Naive thymus-derived CD8-positive, alpha-beta T cell (primary cell): ENCODE results near the gene SLC30A2. TPM values are rescaled to one million over a fixed set of nuclear protein-coding genes. Genes with fewer than 3 reads are reported as not detected.

Experiments used
- ATAC-seq, 2 donors: fragments of 150-1000 bp; cut with Tn5 transposase in 1 of 2; sonication (Bioruptor Pico), chemical (Tn5 transposase) in 1 of 2; 1 replicate in 1 of 2; 2 replicates in 1 of 2; pipeline ENCODE4 v1.10.0; 2021; ENCODE audit warnings: mild to moderate bottlenecking in 2 of 2, moderate library complexity in 2 of 2
- POLR2A ChIA-PET: fragments of 350-600 bp; sonication (Branson Sonifier 250); formaldehyde crosslinking; loops from one replicate; lab custom pipeline; 2021; ENCODE audit warnings: antibody characterized with exemption; lab: Charles Lee
- DNase-seq, 10 donors: peaks; one replicate each; pipeline versions ENCODE4 v3.0.0 to v3.0.0-alpha.2; 2020 to 2022
- H3K27ac Mint-ChIP-seq, 10 donors: one replicate each; pipeline ENCODE4 v1.8.0; 2020 to 2022; ENCODE audit warnings: mild to moderate bottlenecking in 10 of 10, mixed read lengths in 10 of 10, moderate library complexity in 4 of 10, inconsistent platforms in 1 of 10
- H3K27me3 Mint-ChIP-seq, 5 donors: one replicate each; pipeline ENCODE4 v1.8.0; 2021 to 2022; ENCODE audit warnings: mixed read lengths in 5 of 5
- H3K36me3 Mint-ChIP-seq, 3 donors: one replicate each; pipeline ENCODE4 v1.8.0; 2020 to 2022; ENCODE audit warnings: mixed read lengths in 3 of 3, mild to moderate bottlenecking in 2 of 3, inconsistent platforms in 1 of 3
- H3K4me1 Mint-ChIP-seq, 4 donors: one replicate each; pipeline ENCODE4 v1.8.0; 2021 to 2022; ENCODE audit warnings: mixed read lengths in 4 of 4
- H3K4me3 Mint-ChIP-seq, 10 donors: one replicate each; pipeline ENCODE4 v1.8.0; 2020 to 2022; ENCODE audit warnings: mild to moderate bottlenecking in 10 of 10, mixed read lengths in 10 of 10, moderate library complexity in 6 of 10, inconsistent platforms in 1 of 10
- H3K9me3 Mint-ChIP-seq, 9 donors: one replicate each; pipeline ENCODE4 v1.8.0; 2020 to 2022; ENCODE audit warnings: mixed read lengths in 9 of 9, mild to moderate bottlenecking in 3 of 9, inconsistent platforms in 1 of 9, moderate library complexity in 1 of 9
- polyA plus RNA-seq, 3 donors: library from polyadenylated mRNA; unstranded; fragments of 300-500 nt; fragmentation: Illumina TruSeq; gene quantifications; one replicate each; pipeline ENCODE4 v1.2.3, GENCODE V29; 2021
- total RNA-seq, 8 experiments: library from RNA in 2 of 8; stranded (reverse) in 2 of 8; gene quantifications; one replicate each; pipeline ENCODE4 v1.2.3 and lab custom pipeline; 2021 to 2026

SLC30A2 gene
- total and polyA plus RNA-seq, 5 experiments from 2014 or later, result 0.16 TPM; not detected in 4

GRCh38 chr1:26025060-26025459 lies 20.9 kb downstream of the SLC30A2 start:
- Mint-ChIP-seq H3K36me3 (no peaks in the 10 kb centered on the region), H3K9me3 (no peaks in the 10 kb centered on the region), H3K27ac (no peak overlapping the region), H3K4me3 (no peak overlapping the region), H3K27me3 (no peaks in the 10 kb centered on the region), H3K4me1 (peaks cover 0 to 5% (median 4%) of the 10 kb centered on the region in 4 donors)
- DNase-seq (no peak), ATAC-seq (no peak)
- POLR2A ChIA-PET, result no interaction called here

GRCh38 chr1:26023826-26024225 lies 22.1 kb downstream of the SLC30A2 start:
- H3K4me1 Mint-ChIP-seq, result peaks cover 2 to 11% (median 8%) of the 10 kb centered on the region in 4 donors
- H3K36me3 Mint-ChIP-seq, result no peaks in the 10 kb centered on the region
- H3K27ac Mint-ChIP-seq, result no peak overlapping the region
- POLR2A ChIA-PET, result no interaction called here
- ATAC-seq (no peak), DNase-seq (no peak)
- no peaks in the 10 kb centered on the region for H3K27me3 Mint-ChIP-seq
- no peak overlapping the region for H3K4me3 Mint-ChIP-seq
- no peaks in the 10 kb centered on the region for H3K9me3 Mint-ChIP-seq

GRCh38 chr1:26023009-26023408 lies 22.9 kb downstream of the SLC30A2 start:
- no peak overlapping the region for H3K27ac Mint-ChIP-seq
- H3K36me3 Mint-ChIP-seq, result no peaks in the 10 kb centered on the region
- ATAC-seq, result no peak
- H3K27me3 Mint-ChIP-seq, result no peaks in the 10 kb centered on the region
- POLR2A ChIA-PET, result no interaction called here
- H3K4me3 Mint-ChIP-seq, result no peak overlapping the region
- no peaks in the 10 kb centered on the region for H3K9me3 Mint-ChIP-seq
- H3K4me1 Mint-ChIP-seq, result peaks cover 5 to 15% (median 8%) of the 10 kb centered on the region in 4 donors
- DNase-seq, result no peak

GRCh38 chr1:26022404-26022779 lies 23.5 kb downstream of the SLC30A2 start:
- ATAC-seq (no peak), DNase-seq (no peak)
- H3K4me1 Mint-ChIP-seq, result peaks cover 4 to 14% (median 10%) of the 10 kb centered on the region in 4 donors
- H3K27ac Mint-ChIP-seq, result peak overlapping the region in 1 of 10 donors; percentile 71
- H3K36me3 Mint-ChIP-seq, result no peaks in the 10 kb centered on the region
- no peaks in the 10 kb centered on the region for H3K9me3 Mint-ChIP-seq
- POLR2A ChIA-PET, result no interaction called here
- no peak overlapping the region for H3K4me3 Mint-ChIP-seq
- no peaks in the 10 kb centered on the region for H3K27me3 Mint-ChIP-seq

DNA sequence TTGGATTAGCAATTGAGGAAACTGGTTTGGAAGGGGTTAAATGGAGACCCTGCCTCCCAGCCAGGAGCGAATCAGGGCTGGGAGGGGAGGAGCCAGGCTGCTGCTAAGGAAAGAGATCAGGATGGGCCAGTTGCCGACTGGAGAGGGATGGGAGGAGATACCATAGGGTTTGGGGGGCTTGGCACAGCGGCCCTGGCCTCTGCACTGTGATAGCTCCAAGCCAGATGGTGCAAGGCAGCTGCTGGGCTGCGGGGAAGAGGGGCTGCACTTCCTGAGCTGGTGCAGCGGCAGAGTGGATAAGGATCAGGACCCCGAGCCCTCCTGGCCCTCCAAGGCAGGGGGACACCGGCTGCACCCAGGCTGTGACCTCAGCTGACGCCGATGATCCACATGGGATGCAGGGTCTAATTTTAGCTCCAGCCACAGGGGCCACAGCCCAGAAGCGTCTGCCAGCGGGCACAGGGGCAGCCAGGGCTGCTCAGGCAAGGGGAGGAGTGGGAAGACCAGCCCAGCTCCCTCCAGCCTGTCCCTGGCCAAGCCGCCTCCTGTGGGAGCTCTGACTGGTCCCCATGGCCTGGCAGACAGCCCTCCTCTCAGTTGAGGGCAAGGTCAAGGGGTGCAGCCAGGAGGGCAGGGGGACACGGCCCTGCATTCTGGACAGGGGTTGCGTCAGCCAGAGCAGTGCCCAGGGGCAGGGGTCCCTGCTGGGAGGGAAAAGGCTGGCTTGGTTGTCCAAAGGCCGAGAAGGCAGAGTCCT lies 24.1 kb downstream of the SLC30A2 start, which contains the start of gene EXTL1:
Gene EXTL1 (plus strand): TSS at position 129 of the 757 bp plus-strand sequence. CDS start 872 bp downstream, outside the sequence.
- DNase-seq (no peak), ATAC-seq (no peak)
- H3K27ac Mint-ChIP-seq, result peak within 1 kb of the TSS in 1 of 10 donors; percentile 71
- peaks cover 8 to 20% (median 16%) of the 10 kb centered on the region in 4 donors for H3K4me1 Mint-ChIP-seq
- no peaks in the 10 kb centered on the region for H3K36me3 Mint-ChIP-seq
- no peaks in the 10 kb centered on the region for H3K9me3 Mint-ChIP-seq
- POLR2A ChIA-PET, result no interaction called here
- no peaks in the 10 kb centered on the region for H3K27me3 Mint-ChIP-seq
- no peak within 1 kb of the TSS for H3K4me3 Mint-ChIP-seq

DNA sequence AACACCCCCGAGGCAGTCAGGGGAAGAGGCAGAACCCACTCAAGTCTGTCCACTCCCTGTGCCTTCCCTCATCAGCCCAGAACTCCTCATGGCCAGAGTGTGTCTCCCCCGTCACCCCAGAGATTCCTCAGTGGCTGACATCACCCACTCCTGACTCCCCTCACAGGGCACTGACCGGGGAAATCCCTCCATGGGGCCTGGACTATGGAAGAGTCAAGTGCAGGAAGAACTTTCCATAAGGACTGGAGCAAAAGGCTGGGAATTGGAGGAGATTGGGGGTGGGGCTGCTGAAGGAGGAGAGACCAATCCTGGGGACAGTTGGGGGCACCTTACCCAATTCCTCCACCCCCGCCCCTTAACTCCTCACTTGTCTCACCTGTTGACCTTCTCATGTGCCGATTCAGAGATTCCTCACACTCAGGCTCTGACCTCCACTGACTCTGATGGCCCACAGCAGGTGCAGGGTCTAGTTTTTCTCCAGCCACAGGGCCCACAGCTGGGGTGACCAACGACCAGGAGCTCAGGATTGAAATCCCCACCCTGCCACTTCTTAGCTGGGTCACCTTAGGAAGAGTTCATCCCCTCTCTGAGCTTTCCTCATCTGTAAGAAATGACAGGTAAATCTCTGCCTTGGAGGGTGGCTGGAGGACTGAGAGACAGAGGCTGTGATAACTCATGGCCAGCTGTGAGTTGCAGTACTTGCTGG lies 24.8 kb downstream of the SLC30A2 start:
- no peaks in the 10 kb centered on the region for H3K27me3 Mint-ChIP-seq
- no peak overlapping the region for H3K4me3 Mint-ChIP-seq
- POLR2A ChIA-PET, result no interaction called here
- DNase-seq, result no peak
- no peaks in the 10 kb centered on the region for H3K9me3 Mint-ChIP-seq
- H3K27ac Mint-ChIP-seq, result no peak overlapping the region
- H3K4me1 Mint-ChIP-seq, result peaks cover 12 to 26% (median 22%) of the 10 kb centered on the region in 4 donors
- ATAC-seq, result no peak
- H3K36me3 Mint-ChIP-seq, result no peaks in the 10 kb centered on the region

GRCh38 chr1:26020330-26020768 lies 25.6 kb downstream of the SLC30A2 start:
- no peaks in the 10 kb centered on the region for H3K36me3 Mint-ChIP-seq
- no peak for ATAC-seq
- POLR2A ChIA-PET, result no interaction called here
- peaks cover 12 to 26% (median 22%) of the 10 kb centered on the region in 4 donors for H3K4me1 Mint-ChIP-seq
- DNase-seq, result no peak
- no peak overlapping the region for H3K27ac Mint-ChIP-seq
- no peaks in the 10 kb centered on the region for H3K9me3 Mint-ChIP-seq
- H3K4me3 Mint-ChIP-seq, result no peak overlapping the region
- H3K27me3 Mint-ChIP-seq, result no peaks in the 10 kb centered on the region

GRCh38 chr1:26019641-26020315 lies 26.1 kb downstream of the SLC30A2 start:
- POLR2A ChIA-PET, result no interaction called here
- Mint-ChIP-seq H3K4me1 (peaks cover 12 to 26% (median 22%) of the 10 kb centered on the region in 4 donors), H3K36me3 (no peaks in the 10 kb centered on the region), H3K27me3 (no peaks in the 10 kb centered on the region), H3K27ac (peak overlapping the region in 2 of 10 donors; percentile 21 to 34), H3K4me3 (no peak overlapping the region), H3K9me3 (no peaks in the 10 kb centered on the region)
- DNase-seq (no peak), ATAC-seq (no peak)

GRCh38 chr1:26017606-26018005 lies 28.3 kb downstream of the SLC30A2 start:
- Mint-ChIP-seq H3K27me3 (no peaks in the 10 kb centered on the region), H3K9me3 (no peaks in the 10 kb centered on the region), H3K27ac (peak overlapping the region in 8 of 10 donors; percentile 25 to 89 (median 74)), H3K4me3 (peak overlapping the region in 1 of 10 donors; percentile 34), H3K4me1 (peaks cover 12 to 26% (median 22%) of the 10 kb centered on the region in 4 donors), H3K36me3 (no peaks in the 10 kb centered on the region)
- POLR2A ChIA-PET, result interaction anchor here (0.6 kb wide), 1 partner anchor 416 kb away, joined by 6 read pairs; no protein-coding TSS in a partner anchor
- DNase-seq (no peak), ATAC-seq (no peak)

GRCh38 chr1:26016953-26017545 lies 28.9 kb downstream of the SLC30A2 start:
- Mint-ChIP-seq H3K4me3 (peak overlapping the region in 3 of 10 donors; percentile 10 to 34 (median 29)), H3K4me1 (peaks cover 12 to 26% (median 22%) of the 10 kb centered on the region in 4 donors), H3K9me3 (no peaks in the 10 kb centered on the region), H3K36me3 (no peaks in the 10 kb centered on the region), H3K27ac (peak overlapping the region; percentile 25 to 89 (median 74)), H3K27me3 (no peaks in the 10 kb centered on the region)
- ATAC-seq (peak; percentile 96 to 98), DNase-seq (peak in 8 of 10 donors; percentile 13 to 72 (median 46))
- POLR2A ChIA-PET, result no interaction called here

DNA sequence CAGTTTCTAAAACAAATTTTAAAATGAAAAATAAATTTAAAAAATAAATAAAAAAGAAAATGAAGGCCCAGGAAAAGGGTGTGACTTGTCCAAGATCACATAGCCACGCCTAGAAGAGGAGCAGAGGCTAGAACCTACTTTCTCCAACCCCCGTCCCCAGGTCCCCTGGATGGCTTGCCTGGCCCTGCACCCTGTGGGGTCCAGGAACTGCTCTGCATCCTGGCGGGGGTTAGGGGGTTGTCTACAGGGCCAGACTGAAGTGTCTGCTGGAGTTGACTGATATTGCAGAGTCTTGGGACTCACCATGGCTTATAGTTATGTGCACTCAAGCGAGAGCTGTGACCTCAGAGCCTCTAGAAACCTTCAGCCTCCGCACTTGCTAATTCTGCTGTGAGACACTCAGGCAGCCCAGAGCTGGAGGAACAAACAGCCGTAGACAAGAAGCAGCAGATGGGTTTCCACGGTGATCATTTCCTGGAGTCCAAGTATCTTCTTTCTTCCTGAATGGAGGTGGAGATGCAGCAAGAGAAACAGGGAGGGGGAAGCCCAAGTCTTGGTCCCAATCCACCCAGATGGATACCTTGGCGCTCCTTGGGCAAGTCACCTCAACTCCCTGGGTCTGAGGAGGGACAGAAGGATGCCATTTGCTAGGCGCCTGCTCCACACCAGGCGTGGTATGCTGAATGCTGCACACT lies 29.5 kb downstream of the SLC30A2 start:
- peak in 1 of 10 donors; percentile 55 for DNase-seq
- Mint-ChIP-seq H3K9me3 (no peaks in the 10 kb centered on the region), H3K27ac (peak overlapping the region in 9 of 10 donors; percentile 34 to 89 (median 74)), H3K4me3 (peak overlapping the region in 2 of 10 donors; percentile 10 to 29), H3K27me3 (no peaks in the 10 kb centered on the region), H3K36me3 (no peaks in the 10 kb centered on the region), H3K4me1 (peaks cover 12 to 26% (median 22%) of the 10 kb centered on the region in 4 donors)
- POLR2A ChIA-PET, result no interaction called here
- peak; percentile 4 to 39 for ATAC-seq

DNA sequence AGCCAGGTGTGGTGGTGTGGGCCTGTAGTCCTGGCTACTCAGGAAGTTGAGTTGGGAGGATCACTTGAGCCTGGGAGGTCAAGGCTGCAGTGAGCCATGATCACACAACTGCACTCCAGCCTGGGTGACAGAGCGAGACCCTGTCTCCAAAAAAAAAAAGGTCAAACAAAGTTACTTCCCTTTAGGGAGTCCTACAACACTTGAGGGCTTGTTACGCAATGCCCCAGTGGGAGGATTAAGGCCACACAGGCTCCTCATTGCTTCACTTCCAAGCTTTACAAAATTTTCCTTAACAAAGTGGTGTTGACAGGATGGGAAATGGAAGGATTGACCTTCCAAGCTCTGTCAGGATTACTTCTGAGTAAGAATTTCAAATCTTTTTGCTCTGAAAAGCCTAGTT lies 30.6 kb downstream of the SLC30A2 start:
- Mint-ChIP-seq H3K4me1 (peaks cover 12 to 26% (median 22%) of the 10 kb centered on the region in 4 donors), H3K36me3 (no peaks in the 10 kb centered on the region), H3K9me3 (no peaks in the 10 kb centered on the region), H3K27ac (no peak overlapping the region), H3K27me3 (no peaks in the 10 kb centered on the region), H3K4me3 (no peak overlapping the region)
- ATAC-seq, result no peak
- DNase-seq, result peak in 1 of 10 donors; percentile 19
- POLR2A ChIA-PET, result no interaction called here
